K562 (cell line): ENCODE measurements around the gene NCOA4. TPM values are rescaled to one million over a fixed set of nuclear protein-coding genes. Genes with fewer than 3 reads are reported as not detected.

ENCODE experiments used
- ATAC-seq: fragments of 200-7000 bp; cut with Tn5 transposase; 3 replicates; pipeline ENCODE4 v1.9.1; 2020; ENCODE audit warnings: moderate library complexity
- BruUV-seq: library from RNA; stranded (reverse); fragments of 400-500 nt; replicated peaks from 2 replicates; lab custom pipeline; 2021; lab: Mats Ljungman, UMichigan
- CTCF ChIA-PET: fragments of 300-600 bp; formaldehyde crosslinking; extraction: SDS; loops from one replicate; lab custom pipeline; 2021; ENCODE audit warnings: low intra/inter-chr PET ratio; lab: Yijun Ruan, JAX
- POLR2A ChIA-PET: fragments of 300-600, 350-650 bp; sonication (Branson Sonifier 250); formaldehyde crosslinking; extraction: SDS; loops from one replicate; lab custom pipeline; 2021; ENCODE audit warnings: antibody characterized with exemption, inconsistent platforms; lab: Yijun Ruan, JAX
- DNase-seq, 4 experiments: peaks; one replicate each; pipeline versions ENCODE4 v3.0.0 to v3.0.0-alpha.2; 2011 to 2018; ENCODE audit warnings: low spot score in 3 of 4, mixed read lengths in 3 of 4; ENCODE audit errors: extremely low read depth in 1 of 4
- FAIRE-seq: peaks from 2 replicates; lab custom pipeline; 2011; peaks lifted over from hg19 to GRCh38; lab: Jason Lieb, UNC
- H2AFZ ChIP-seq: 2 replicates; pipeline ENCODE4 v1.6.0; 2011; ENCODE audit warnings: low read depth, low read length, control low read depth, inconsistent platforms
- H3K27ac ChIP-seq: fragments of 200-600 bp; 3 replicates; pipeline ENCODE4 v1.8.0; 2011; ENCODE audit warnings: low read depth, mild to moderate bottlenecking, control low read depth, inconsistent platforms, low read length, moderate library complexity, mixed read lengths; ENCODE audit errors: extremely low read depth
- H3K27me3 ChIP-seq, 2 experiments: fragments of 300-600 bp in 1 of 2; 2 replicates in 1 of 2; 3 replicates in 1 of 2; pipeline versions ENCODE4 v1.6.0 to v1.8.0; 2011; ENCODE audit warnings: inconsistent platforms in 2 of 2, low read length in 2 of 2, mild to moderate bottlenecking in 1 of 2, mixed read lengths in 1 of 2, moderate library complexity in 1 of 2; ENCODE audit not compliant: control insufficient read depth in 2 of 2, insufficient read depth in 2 of 2
- H3K36me3 ChIP-seq: fragments of 300-600 bp; 3 replicates; pipeline ENCODE4 v1.8.0; 2011; ENCODE audit warnings: mild to moderate bottlenecking, low read length, inconsistent platforms; ENCODE audit not compliant: control insufficient read depth, insufficient read depth
- H3K4me1 ChIP-seq, 2 experiments: fragments of 200-600 bp in 1 of 2; replicated peaks in 1 of 2; 2 replicates in 1 of 2; 3 replicates in 1 of 2; pipeline versions ENCODE4 v1.5.1 to v1.8.0; 2011; ENCODE audit warnings: inconsistent platforms in 2 of 2, low read length in 2 of 2, mild to moderate bottlenecking in 1 of 2, mixed read lengths in 1 of 2, moderate library complexity in 1 of 2; ENCODE audit not compliant: control insufficient read depth in 2 of 2, insufficient read depth in 2 of 2
- H3K4me2 ChIP-seq: 2 replicates; pipeline ENCODE4 v1.6.1; 2011; ENCODE audit warnings: low read length, control low read depth, inconsistent platforms, mixed read lengths; ENCODE audit not compliant: insufficient read depth
- H3K4me3 ChIP-seq: fragments of 200-600 bp; sonication (generic), shearing (Covaris generic); 2 replicates; pipeline ENCODE4 v1.5.1; 2016; ENCODE audit warnings: control low read depth, inconsistent platforms
- H3K79me2 ChIP-seq: fragments of 200-600 bp; 3 replicates; pipeline ENCODE4 v1.8.0; 2011; ENCODE audit warnings: low read length, inconsistent platforms; ENCODE audit not compliant: control insufficient read depth, insufficient read depth
- H3K9ac ChIP-seq, 2 experiments: 2 replicates each; pipeline versions ENCODE4 v1.6.0 to v1.6.1; 2011; ENCODE audit warnings: low read depth in 2 of 2, low read length in 2 of 2, control low read depth in 1 of 2, inconsistent platforms in 1 of 2, mild to moderate bottlenecking in 1 of 2, mixed read lengths in 1 of 2; ENCODE audit not compliant: insufficient read depth in 1 of 2
- H3K9me1 ChIP-seq: one replicate; pipeline ENCODE4 v1.6.0; 2011; ENCODE audit warnings: inconsistent platforms, mild to moderate bottlenecking, low read length, moderate library complexity; ENCODE audit not compliant: control insufficient read depth, insufficient read depth
- H3K9me3 ChIP-seq: replicated peaks from 2 replicates; pipeline ENCODE4 v1.5.1; 2011; ENCODE audit warnings: low read depth, low read length, inconsistent platforms; ENCODE audit not compliant: control insufficient read depth, insufficient read depth
- H4K20me1 ChIP-seq: replicated peaks from 2 replicates; pipeline ENCODE4 v1.6.1; 2011; ENCODE audit warnings: low read length, inconsistent platforms, mixed read lengths; ENCODE audit not compliant: control insufficient read depth, insufficient read depth
- CBX2 ChIP-seq: fragments of 200-600 bp; sonication (generic); IDR thresholded peaks from one replicate; pipeline ENCODE4 v1.6.1; 2012; ENCODE audit warnings: mild to moderate bottlenecking, low read length, inconsistent platforms; ENCODE audit not compliant: insufficient read depth, poor library complexity, severe bottlenecking
- ELF2 ChIP-seq: fragments of 250-450 bp; sonication (Bioruptor Pico); IDR thresholded peaks from 2 replicates; pipeline ENCODE4 v1.5.0; 2021; ENCODE audit warnings: mild to moderate bottlenecking
- FOXA3 ChIP-seq, 2 experiments: fragments of 450-650 bp in 1 of 2; sonication (generic) in 1 of 2; formaldehyde crosslinking; IDR thresholded peaks in 1 of 2; conservative IDR thresholded peaks in 1 of 2; 2 replicates each; pipeline versions ENCODE4 v1.4.0 to v1.8.0; 2020 to 2022; ENCODE audit warnings: mild to moderate bottlenecking in 2 of 2, missing genetic modification reagents in 1 of 2
- FOXM1 ChIP-seq, 2 experiments: fragments of 450-650 bp in 1 of 2; sonication (generic) in 1 of 2; formaldehyde crosslinking in 1 of 2; IDR thresholded peaks; 2 replicates each; pipeline versions ENCODE4 v1.6.1 to v1.9.0; 2017 to 2022; ENCODE audit warnings: low read depth in 2 of 2, mild to moderate bottlenecking in 2 of 2, missing genetic modification reagents in 1 of 2, moderate library complexity in 1 of 2
- HDAC2 ChIP-seq: fragments of 450-650 bp; IDR thresholded peaks from 2 replicates; pipeline ENCODE4 v1.6.1; 2016; ENCODE audit warnings: mild to moderate bottlenecking
- HMGN3 ChIP-seq: IDR thresholded peaks from 2 replicates; pipeline ENCODE4 v1.6.1; 2011; ENCODE audit warnings: borderline replicate concordance, low read depth, mild to moderate bottlenecking, mixed read lengths, low read length; ENCODE audit not compliant: insufficient read length; ENCODE audit errors: extremely low read depth
- RAD21 ChIP-seq, 2 experiments: fragments of 250-450 bp in 1 of 2; fragments of 450-650 bp in 1 of 2; sonication (Bioruptor Pico) in 1 of 2; formaldehyde crosslinking in 1 of 2; IDR thresholded peaks in 1 of 2; conservative IDR thresholded peaks in 1 of 2; 2 replicates each; pipeline versions ENCODE4 v1.4.0 to v1.8.0; 2020 to 2022; ENCODE audit warnings: mild to moderate bottlenecking in 2 of 2, moderate library complexity in 1 of 2
- STAT6 ChIP-seq: sonication (generic); formaldehyde crosslinking; IDR thresholded peaks from 2 replicates; pipeline ENCODE4 v1.8.1; 2023; ENCODE audit warnings: mild to moderate bottlenecking, missing genetic modification reagents
- ZNF274 ChIP-seq: IDR thresholded peaks from 2 replicates; pipeline ENCODE4 v1.6.1; 2011; ENCODE audit warnings: low read depth, mild to moderate bottlenecking, low read length, moderate library complexity, borderline replicate concordance
- ZNF639 ChIP-seq, 2 experiments: fragments of 200-800 bp in 1 of 2; sonication (Bioruptor generic) in 1 of 2; sonication (generic) in 1 of 2; formaldehyde crosslinking in 1 of 2; IDR thresholded peaks in 1 of 2; conservative IDR thresholded peaks in 1 of 2; 2 replicates each; pipeline versions ENCODE4 v1.5.0 to v1.6.1; 2016 to 2020; ENCODE audit warnings: missing compliant biosample characterization in 1 of 2, missing genetic modification characterization in 1 of 2, missing genetic modification reagents in 1 of 2
- WGBS: fragments of 100-300 bp; shearing (Covaris generic); methylation state at CpG from one replicate; pipeline ENCODE4 v1.1.6; 2016; ENCODE audit warnings: low coverage, mixed read lengths; ENCODE audit not compliant: insufficient coverage; ENCODE audit errors: missing lambda C conversion rate; 5-methylcytosine and 5-hydroxymethylcytosine counted together
- in situ Hi-C: fragments of 300-500 bp; cut with MboI; formaldehyde crosslinking; loops from 4 replicates; pipeline ENCODE4 v1.15.0; 2018; ENCODE audit warnings: inconsistent platforms, mixed read lengths
- intact Hi-C: fragments of 100-400 bp; cut with micrococcal nuclease; formaldehyde crosslinking; loops from 2 replicates; pipeline ENCODE4 v1.14.2; 2022
- polyA plus RNA-seq, 8 experiments: library from polyadenylated mRNA; depleted of rRNA in 4 of 8; stranded (reverse) in 5 of 8; unstranded in 3 of 8; fragments of >200 nt; fragmentation: Nextera tagmentation in 2 of 8; fragmentation: Illumina TruSeq in 1 of 8; extraction: Ambion mirVana in 2 of 8; extraction: Trizol in 1 of 8; gene quantifications; 2 replicates each; pipeline versions ENCODE4 v1.2.1 to v1.2.3, GENCODE V29; 2011 to 2014; ENCODE audit warnings: inconsistent platforms in 1 of 8, missing spikeins in 1 of 8
- total RNA-seq, 7 experiments: library from RNA; depleted of rRNA in 6 of 7; stranded (reverse); fragments of >200 nt in 6 of 7; fragmentation: Illumina TruSeq in 2 of 7; extraction: Trizol in 2 of 7; gene quantifications; 2 replicates each; pipeline versions ENCODE4 v1.2.1 to v1.2.3, GENCODE V29; 2011 to 2021; ENCODE audit warnings: low replicate concordance in 1 of 7

NCOA4 gene
- total and polyA plus RNA-seq, 9 of the 15 experiments (the other 6 are each of a cell fraction or from before 2014, with no cell fraction given) = 89.8 to 283 (median 181) TPM

- TF ChIP-seq FOXM1 (IDR thresholded peaks at IDR 0.05; ENCODE audit: low read depth) (peak; percentile 77), FOXM1 (CRISPR knock-in tag; IDR thresholded peaks at IDR 0.05; ENCODE audit: low read depth) (no peak), CBX2 (no peak), HDAC2 (peak; percentile 58; the same call in 1 of the 2 replicates)
These were observed 11.8 kb downstream of the NCOA4 start (continued) for GRCh38 chr10:46018453-46019176.

GRCh38 chr10:46017733-46018132, 12.7 kb downstream of the NCOA4 start:
- Histone ChIP-seq H4K20me1 (peaks cover 19% of the 10 kb centered on the region), H3K4me2 (peak overlapping the region; percentile 87), H3K4me3 (peak overlapping the region; percentile 13; the same call in 1 of the 2 replicates), H2AFZ (no peak overlapping the region), H3K9me1 (no peaks in the 10 kb centered on the region), H3K27ac (peak overlapping the region; percentile 83), H3K79me2 (peaks cover 96% of the 10 kb centered on the region), H3K9ac (peak overlapping the region in 1 of 2 experiments; percentile 76; a peak in 2 of 4 replicates), H3K4me1 (peaks cover 24 to 50% of the 10 kb centered on the region in 2 experiments), H3K27me3 (no peaks in the 10 kb centered on the region), H3K36me3 (peaks cover 76% of the 10 kb centered on the region), H3K9me3 (no peaks in the 10 kb centered on the region)
- ChIA-PET POLR2A (interaction anchor here (1.2 to 11.8 kb wide), 3 partner anchors 10 to 23 kb away, joined by 3 to 136 read pairs (median 37); no protein-coding TSS in a partner anchor), CTCF (no interaction called here)
- DNase-seq (no peak), FAIRE-seq (no peak), ATAC-seq (no peak)
- no TSS peak for BruUV-seq
- 81% methylated on average over 2 of the region's 2 CpGs for WGBS
- in situ Hi-C loops (no loop called here), intact Hi-C loops (loop anchor here (2.0 kb wide), 1 partner anchor 17 kb away; no protein-coding TSS in a partner anchor)
- TF ChIP-seq RAD21 (CRISPR knock-in tag; conservative IDR thresholded peaks at IDR 0.05 in 1 of 2, IDR thresholded peaks at IDR 0.05 in 1 of 2) (no peak), STAT6 (CRISPR knock-in tag) (no peak), FOXA3 (CRISPR knock-in tag; conservative IDR thresholded peaks at IDR 0.05 in 1 of 2, IDR thresholded peaks at IDR 0.05 in 1 of 2) (no peak), ZNF639 (CRISPR knock-in tag; conservative IDR thresholded peaks at IDR 0.05 in 1 of 2, IDR thresholded peaks at IDR 0.05 in 1 of 2) (no peak), HMGN3 (no peak), ZNF274 (no peak), ELF2 (CRISPR knock-in tag) (0 out of 2 replicates have a peak, but pooled peaks have one; percentile 16)
